Epithelial cell of proximal tubule (primary cell): Measurements from ENCODE around the gene ZNF396. TPM values are rescaled to one million over a fixed set of nuclear protein-coding genes. Genes with fewer than 3 reads are reported as not detected.

Source experiments
- DNase-seq: peaks from one replicate; pipeline ENCODE4 v3.0.0-alpha.2; 2011; ENCODE audit warnings: low read depth
- H3K4me3 ChIP-seq: 2 replicates; pipeline ENCODE4 v1.5.1; 2011; ENCODE audit warnings: low read depth, mild to moderate bottlenecking, low read length
- CTCF ChIP-seq: conservative IDR thresholded peaks from 2 replicates; pipeline ENCODE4 v1.5.1; 2012; ENCODE audit warnings: low read depth, mild to moderate bottlenecking, low read length
- total RNA-seq: library from RNA; depleted of rRNA; stranded (reverse); fragments of >200 nt; gene quantifications from 2 replicates; pipeline ENCODE4 v1.2.3, GENCODE V29; 2015

The ZNF396 gene
- total RNA-seq, 1 donor from 2014 or later, result 0.29 TPM

GRCh38 chr18:35413163-35413511 is 36.0 kb upstream of the ZNF396 start:
- no peak for DNase-seq
- TF ChIP-seq CTCF, result no peak
- H3K4me3 ChIP-seq, result no peak overlapping the region

- no peak for TF ChIP-seq CTCF
- no peak for DNase-seq
- H3K4me3 ChIP-seq, result no peak overlapping the region
These were observed 34.7 kb upstream of the ZNF396 start for GRCh38 chr18:35411625-35412351.

GRCh38 chr18:35410561-35410960 is 33.4 kb upstream of the ZNF396 start:
- DNase-seq, result no peak
- H3K4me3 ChIP-seq, result no peak overlapping the region
- TF ChIP-seq CTCF, result no peak

GRCh38 chr18:35409911-35410310 is 32.8 kb upstream of the ZNF396 start:
- DNase-seq, result no peak
- TF ChIP-seq CTCF, result no peak
- no peak overlapping the region for H3K4me3 ChIP-seq

GRCh38 chr18:35408843-35409261 is 31.7 kb upstream of the ZNF396 start:
- no peak for TF ChIP-seq CTCF
- H3K4me3 ChIP-seq, result no peak overlapping the region
- DNase-seq, result no peak

GRCh38 chr18:35407871-35408481 is 30.8 kb upstream of the ZNF396 start:
- peak; percentile 77 for TF ChIP-seq CTCF
- DNase-seq, result no peak
- H3K4me3 ChIP-seq, result no peak overlapping the region

GRCh38 chr18:35406666-35407065 is 29.5 kb upstream of the ZNF396 start:
- no peak for TF ChIP-seq CTCF
- no peak overlapping the region for H3K4me3 ChIP-seq
- no peak for DNase-seq
